ENCODE measurements around the gene PLA2G12B. TPM values are rescaled to one million over a fixed set of nuclear protein-coding genes. Genes with fewer than 3 reads are reported as not detected.
"Not testable (repeated sequence)": the region's sequence is repeated elsewhere in the genome, so short reads cannot be mapped to it uniquely, and the experiment has no call there.

Gene PLA2G12B
- total RNA-seq, 1 experiment from 2014 or later: not detected

DNA sequence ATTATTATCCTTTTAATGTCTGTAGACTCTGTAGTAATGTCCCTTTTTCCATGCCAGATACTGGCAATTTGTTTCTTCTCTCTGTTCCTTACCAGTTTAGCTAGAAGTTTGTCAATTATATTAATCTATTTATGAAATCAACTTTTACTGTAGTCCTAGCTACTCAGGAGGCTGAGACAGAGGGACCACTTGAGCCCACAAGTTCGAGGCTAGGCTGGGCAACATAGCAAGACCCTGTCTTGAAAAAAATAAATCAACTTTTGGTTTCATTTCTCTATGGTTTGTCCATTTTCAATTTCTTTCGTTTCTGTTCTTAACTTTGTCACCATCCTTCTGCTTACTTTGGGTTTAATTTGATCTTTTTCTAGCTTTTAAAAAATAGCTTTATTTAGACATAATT is 42.5 kb upstream of the PLA2G12B start:
- no peak overlapping the region for H3K27ac ChIP-seq (ENCODE audit: low read depth, low read length, poor library complexity, severe bottlenecking)
- no peaks in the 10 kb centered on the region for H3K27me3 ChIP-seq (replicated peaks; ENCODE audit: insufficient read depth, low read depth, low read length, poor library complexity)
- H3K4me3 ChIP-seq (ENCODE audit: low read depth, low read length, poor library complexity, severe bottlenecking): no peak overlapping the region
- no peaks in the 10 kb centered on the region for H3K4me1 ChIP-seq (ENCODE audit: insufficient read depth, low read length, poor library complexity, severe bottlenecking)
- ChIA-PET CTCF (no interaction called here), POLR2A (ENCODE audit: low non-redundant PET) (no interaction called here)
- intact Hi-C loops (cut with micrococcal nuclease; ENCODE audit: unreplicated experiment): no loop called here
- DNase-seq (ENCODE audit: low spot score): no peak
- no peaks in the 10 kb centered on the region for H3K36me3 ChIP-seq (ENCODE audit: insufficient read depth, low read length, poor library complexity, severe bottlenecking)
- BruUV-seq (replicated peaks): no TSS peak
- H3K9me3 ChIP-seq (ENCODE audit: low read depth, low read length, poor library complexity, severe bottlenecking): peaks cover 11% of the 10 kb centered on the region
- TF ChIP-seq, protein P1, sequence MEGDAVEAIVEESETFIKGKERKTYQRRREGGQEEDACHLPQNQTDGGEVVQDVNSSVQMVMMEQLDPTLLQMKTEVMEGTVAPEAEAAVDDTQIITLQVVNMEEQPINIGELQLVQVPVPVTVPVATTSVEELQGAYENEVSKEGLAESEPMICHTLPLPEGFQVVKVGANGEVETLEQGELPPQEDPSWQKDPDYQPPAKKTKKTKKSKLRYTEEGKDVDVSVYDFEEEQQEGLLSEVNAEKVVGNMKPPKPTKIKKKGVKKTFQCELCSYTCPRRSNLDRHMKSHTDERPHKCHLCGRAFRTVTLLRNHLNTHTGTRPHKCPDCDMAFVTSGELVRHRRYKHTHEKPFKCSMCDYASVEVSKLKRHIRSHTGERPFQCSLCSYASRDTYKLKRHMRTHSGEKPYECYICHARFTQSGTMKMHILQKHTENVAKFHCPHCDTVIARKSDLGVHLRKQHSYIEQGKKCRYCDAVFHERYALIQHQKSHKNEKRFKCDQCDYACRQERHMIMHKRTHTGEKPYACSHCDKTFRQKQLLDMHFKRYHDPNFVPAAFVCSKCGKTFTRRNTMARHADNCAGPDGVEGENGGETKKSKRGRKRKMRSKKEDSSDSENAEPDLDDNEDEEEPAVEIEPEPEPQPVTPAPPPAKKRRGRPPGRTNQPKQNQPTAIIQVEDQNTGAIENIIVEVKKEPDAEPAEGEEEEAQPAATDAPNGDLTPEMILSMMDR (conservative IDR thresholded peaks at IDR 0.05; ENCODE audit: low read depth, low read length): no peak
- TF ChIP-seq EZH2 (IDR thresholded peaks at IDR 0.05; ENCODE audit: borderline replicate concordance, low read depth, low read length, poor library complexity, severe bottlenecking): no peak

DNA sequence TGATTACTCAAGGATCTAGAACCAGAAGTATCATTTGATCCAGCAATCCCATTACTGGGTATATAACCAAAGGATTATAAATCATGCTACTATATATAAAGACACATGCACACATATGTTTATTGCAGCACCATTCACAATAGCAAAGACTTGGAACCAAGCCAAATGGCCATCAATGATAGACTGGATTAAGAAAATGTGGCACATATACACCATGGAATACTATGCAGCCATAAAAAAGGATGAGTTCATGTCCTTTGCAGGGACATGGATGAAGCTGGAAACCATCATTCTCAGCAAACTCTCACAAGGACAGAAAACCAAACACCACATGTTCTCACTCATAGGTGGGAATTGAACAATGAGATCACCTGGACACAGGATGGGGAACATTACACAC is 40.9 kb upstream of the PLA2G12B start:
- H3K27ac ChIP-seq (ENCODE audit: low read depth, low read length, poor library complexity, severe bottlenecking); CTCF ChIA-PET; BruUV-seq (replicated peaks); H3K4me1 ChIP-seq (ENCODE audit: insufficient read depth, low read length, poor library complexity, severe bottlenecking); H3K36me3 ChIP-seq (ENCODE audit: insufficient read depth, low read length, poor library complexity, severe bottlenecking); intact Hi-C loops (cut with micrococcal nuclease; ENCODE audit: unreplicated experiment); POLR2A ChIA-PET (ENCODE audit: low non-redundant PET); DNase-seq (ENCODE audit: low spot score); H3K27me3 ChIP-seq (replicated peaks; ENCODE audit: insufficient read depth, low read depth, low read length, poor library complexity); H3K4me3 ChIP-seq (ENCODE audit: low read depth, low read length, poor library complexity, severe bottlenecking): not testable (repeated sequence)
- peaks cover 11% of the 10 kb centered on the region for H3K9me3 ChIP-seq (ENCODE audit: low read depth, low read length, poor library complexity, severe bottlenecking)

DNA sequence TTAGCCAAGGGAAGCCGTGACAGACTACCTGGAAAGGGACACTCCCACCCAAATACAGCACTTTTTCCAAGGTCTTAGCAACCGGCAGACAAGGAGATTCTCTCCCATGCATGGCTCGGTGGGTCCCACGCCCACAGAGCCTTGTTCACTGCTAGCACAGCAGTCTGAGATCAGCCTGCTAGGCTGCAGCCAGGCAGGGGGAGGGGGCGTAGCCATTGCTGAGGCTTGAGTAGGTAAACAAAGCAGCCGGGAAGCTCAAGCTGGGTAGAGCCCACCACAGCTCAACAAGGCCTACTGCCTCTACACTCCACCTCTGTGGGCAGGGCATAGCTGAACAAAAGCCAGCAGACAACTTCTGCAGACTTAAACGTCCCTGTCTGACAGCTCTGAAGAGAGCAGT is 35.2 kb upstream of the PLA2G12B start:
- POLR2A ChIA-PET (ENCODE audit: low non-redundant PET); intact Hi-C loops (cut with micrococcal nuclease; ENCODE audit: unreplicated experiment); BruUV-seq (replicated peaks): not testable (repeated sequence)

DNA sequence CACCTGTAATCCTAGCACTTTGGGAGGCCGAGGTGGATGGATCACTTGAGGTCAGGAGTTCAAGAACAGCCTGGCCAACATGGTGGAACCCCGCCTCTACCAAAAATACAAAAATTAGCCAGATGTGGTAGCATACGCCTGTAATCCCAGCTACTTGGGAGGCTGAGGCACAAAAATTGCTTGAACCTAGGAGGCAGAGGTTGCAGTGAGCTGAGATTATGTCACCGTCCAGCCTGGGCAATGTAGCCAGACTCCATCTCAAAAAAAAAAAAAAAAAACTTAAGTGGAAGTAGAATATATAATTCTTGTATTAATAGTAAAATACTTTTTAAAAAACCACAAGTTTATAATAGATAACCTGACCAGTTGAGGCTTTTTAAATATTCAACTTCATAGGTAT is 30.0 kb upstream of the PLA2G12B start:
- BruUV-seq (replicated peaks); H3K9me3 ChIP-seq (ENCODE audit: low read depth, low read length, poor library complexity, severe bottlenecking); H3K27ac ChIP-seq (ENCODE audit: low read depth, low read length, poor library complexity, severe bottlenecking); H3K27me3 ChIP-seq (replicated peaks; ENCODE audit: insufficient read depth, low read depth, low read length, poor library complexity); intact Hi-C loops (cut with micrococcal nuclease; ENCODE audit: unreplicated experiment); POLR2A ChIA-PET (ENCODE audit: low non-redundant PET); CTCF ChIA-PET; H3K4me1 ChIP-seq (ENCODE audit: insufficient read depth, low read length, poor library complexity, severe bottlenecking); H3K36me3 ChIP-seq (ENCODE audit: insufficient read depth, low read length, poor library complexity, severe bottlenecking); DNase-seq (ENCODE audit: low spot score); H3K4me3 ChIP-seq (ENCODE audit: low read depth, low read length, poor library complexity, severe bottlenecking): not testable (repeated sequence)

More for the DNA sequence above, 35.2 kb upstream of the PLA2G12B start:
- H3K27ac ChIP-seq (ENCODE audit: low read depth, low read length, poor library complexity, severe bottlenecking); CTCF ChIA-PET; H3K4me1 ChIP-seq (ENCODE audit: insufficient read depth, low read length, poor library complexity, severe bottlenecking); H3K27me3 ChIP-seq (replicated peaks; ENCODE audit: insufficient read depth, low read depth, low read length, poor library complexity); H3K4me3 ChIP-seq (ENCODE audit: low read depth, low read length, poor library complexity, severe bottlenecking); DNase-seq (ENCODE audit: low spot score); H3K36me3 ChIP-seq (ENCODE audit: insufficient read depth, low read length, poor library complexity, severe bottlenecking); H3K9me3 ChIP-seq (ENCODE audit: low read depth, low read length, poor library complexity, severe bottlenecking): not testable (repeated sequence)

DNA sequence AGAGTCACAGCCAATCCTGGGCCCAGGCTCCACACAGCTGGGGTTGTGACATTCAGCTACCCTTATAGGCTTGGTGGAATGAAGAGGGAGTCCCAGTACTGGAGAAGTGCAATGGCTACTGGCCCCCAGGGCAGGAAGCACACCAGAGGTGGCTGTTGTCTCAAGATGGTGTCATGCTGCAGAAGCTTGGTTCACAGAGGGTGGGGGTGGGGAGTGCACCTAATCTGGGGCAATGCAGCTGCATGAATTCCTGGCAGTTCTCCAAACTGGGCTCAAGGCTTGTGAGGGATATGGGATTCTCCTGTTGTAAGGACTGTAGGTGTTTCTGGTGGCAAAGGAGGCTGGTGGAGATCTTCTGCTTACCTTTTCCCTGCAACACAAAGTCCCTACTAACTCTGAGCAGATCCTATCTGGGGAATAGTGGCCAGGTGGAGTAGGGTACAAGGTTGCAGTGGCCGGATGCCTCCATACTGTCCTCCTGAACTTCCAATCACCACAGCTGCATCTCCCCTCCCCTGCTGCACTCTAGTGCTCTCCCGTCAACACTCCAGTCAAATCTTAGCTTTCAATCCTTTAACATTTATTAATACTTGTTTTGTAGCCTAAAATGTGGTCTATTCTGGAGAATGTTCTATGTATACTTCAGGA is 27.4 kb upstream of the PLA2G12B start:
- H3K27ac ChIP-seq (ENCODE audit: low read depth, low read length, poor library complexity, severe bottlenecking): no peak overlapping the region
- no peaks in the 10 kb centered on the region for H3K4me1 ChIP-seq (ENCODE audit: insufficient read depth, low read length, poor library complexity, severe bottlenecking)
- POLR2A ChIA-PET (ENCODE audit: low non-redundant PET): no interaction called here
- intact Hi-C loops (cut with micrococcal nuclease; ENCODE audit: unreplicated experiment): no loop called here
- H3K9me3 ChIP-seq (ENCODE audit: low read depth, low read length, poor library complexity, severe bottlenecking): peaks cover 21% of the 10 kb centered on the region
- no TSS peak for BruUV-seq (replicated peaks)
- H3K4me3 ChIP-seq (ENCODE audit: low read depth, low read length, poor library complexity, severe bottlenecking): no peak overlapping the region
- DNase-seq (ENCODE audit: low spot score): no peak
- CTCF ChIA-PET: no interaction called here
- H3K27me3 ChIP-seq (replicated peaks; ENCODE audit: insufficient read depth, low read depth, low read length, poor library complexity): no peaks in the 10 kb centered on the region
- TF ChIP-seq, protein P1 (conservative IDR thresholded peaks at IDR 0.05; ENCODE audit: low read depth, low read length): no peak
- TF ChIP-seq EZH2 (IDR thresholded peaks at IDR 0.05; ENCODE audit: borderline replicate concordance, low read depth, low read length, poor library complexity, severe bottlenecking): no peak
- no peaks in the 10 kb centered on the region for H3K36me3 ChIP-seq (ENCODE audit: insufficient read depth, low read length, poor library complexity, severe bottlenecking)
